Measurements from ENCODE around the gene CDPF1.

- no peak for TF ChIP-seq CTCF (conservative IDR thresholded peaks at IDR 0.05; ENCODE audit: low read depth in 2 of 2)
- TF ChIP-seq JUNB (IDR thresholded peaks at IDR 0.05; ENCODE audit: unreplicated experiment), result no peak
Observed at GRCh38 chr22:46294784-46295183, 44.7 kb upstream of the CDPF1 start.

Measured in GM23338 (cell line).